Inflammatory macrophage treated with lipopolysaccharide for 1 hour (primary cell): ENCODE measurements around the gene HES7.
"Not testable (repeated sequence)": the region's sequence is repeated elsewhere in the genome, so short reads cannot be mapped to it uniquely, and the experiment has no call there.

ENCODE experiments used
- DNase-seq, 2 donors: peaks; one replicate each; pipeline ENCODE4 v3.0.0-alpha.2; 2020 to 2022

HES7 gene

DNA sequence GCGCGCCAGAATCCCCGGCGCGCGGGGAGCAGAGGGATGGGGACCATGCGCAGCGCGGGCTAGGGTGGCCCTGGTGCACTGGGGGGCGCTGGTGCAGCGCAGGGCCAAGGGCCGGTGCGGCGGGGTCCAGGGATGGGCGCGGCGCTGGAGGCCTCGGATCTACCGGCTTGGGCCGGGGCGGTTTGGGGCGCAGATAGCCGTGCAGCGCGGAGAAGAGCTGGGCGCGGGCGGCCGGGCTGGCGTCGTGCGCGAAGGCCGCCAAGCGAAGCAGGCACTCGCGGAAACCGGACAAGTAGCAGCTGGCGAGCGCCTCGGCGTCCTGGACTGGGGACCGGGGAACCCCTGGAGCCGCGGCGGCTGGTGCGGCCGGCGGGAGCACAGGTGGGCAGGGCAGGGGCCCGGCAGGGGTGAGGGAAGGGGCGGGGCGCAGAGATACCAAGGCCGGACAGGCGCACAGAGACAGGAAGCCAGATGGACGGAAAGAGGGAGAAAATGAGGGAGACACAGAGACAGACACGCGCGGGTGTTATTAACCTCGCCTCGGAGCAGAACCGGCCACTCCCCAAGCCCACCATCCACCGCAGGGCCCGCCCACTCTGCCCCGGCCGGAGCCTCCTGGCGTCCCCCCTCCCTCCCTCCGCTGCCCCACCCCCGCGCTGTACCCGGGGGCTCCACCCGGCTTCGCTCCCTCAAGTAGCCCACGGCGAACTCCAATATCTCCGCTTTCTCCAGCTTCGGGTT is 2.1 kb downstream of the HES7 start:
- peak; percentile 24 to 32 for DNase-seq

DNA sequence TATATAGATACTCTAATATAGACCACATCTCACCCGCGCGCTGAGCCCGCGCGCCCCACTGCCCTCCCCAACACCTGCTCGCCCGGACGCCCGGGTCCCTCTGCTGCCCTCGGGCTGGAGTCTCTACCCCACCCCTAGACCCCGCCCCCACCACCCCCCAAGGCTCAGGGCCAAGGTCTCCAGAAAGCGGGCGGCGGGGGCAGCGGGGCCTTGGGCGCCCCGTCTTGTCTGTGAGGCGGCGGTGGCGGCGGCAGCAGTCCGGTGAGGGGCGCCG is 2.6 kb downstream of the HES7 start:
- DNase-seq, result no peak

DNA sequence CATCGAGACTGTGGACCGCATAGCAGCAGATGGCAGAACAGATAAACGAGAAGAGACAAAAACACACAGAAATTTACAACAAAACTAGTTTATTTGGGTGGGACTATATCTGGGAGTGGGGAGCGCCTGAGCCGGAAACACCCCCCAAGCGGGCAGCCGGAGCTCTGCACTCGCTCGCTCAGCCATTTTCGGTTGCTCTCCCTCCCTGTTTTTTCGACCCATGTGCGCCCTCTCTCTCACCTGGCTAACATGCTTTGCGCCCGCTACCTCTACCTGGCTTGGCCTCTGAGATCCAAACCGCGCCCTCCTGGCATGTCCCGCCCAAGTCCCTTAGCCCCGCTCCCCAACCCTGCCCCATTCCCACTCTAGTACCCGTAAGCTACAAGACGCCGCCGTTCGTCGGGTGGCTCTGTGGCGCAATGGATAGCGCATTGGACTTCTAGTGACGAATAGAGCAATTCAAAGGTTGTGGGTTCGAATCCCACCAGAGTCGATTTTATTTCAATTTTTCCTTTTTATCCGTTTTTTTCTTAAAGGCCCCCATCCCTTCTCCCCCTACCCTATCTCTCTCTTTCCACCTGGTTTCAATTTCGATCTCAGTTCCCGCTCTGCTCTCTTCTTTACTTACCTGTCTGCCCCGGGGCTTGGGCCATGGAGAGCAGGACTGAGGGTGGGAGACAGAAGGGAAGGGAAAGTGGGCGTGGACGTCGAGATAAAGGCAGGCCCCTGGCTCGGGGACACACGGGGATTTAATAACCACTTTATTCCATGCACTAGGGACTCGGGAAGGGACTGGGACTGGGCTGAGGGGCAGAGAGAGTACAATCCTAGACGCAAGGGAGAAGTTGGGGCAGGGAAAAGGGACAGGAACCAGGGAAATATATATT is 3.1 kb downstream of the HES7 start:
- peak; percentile 58 to 77 for DNase-seq

DNA sequence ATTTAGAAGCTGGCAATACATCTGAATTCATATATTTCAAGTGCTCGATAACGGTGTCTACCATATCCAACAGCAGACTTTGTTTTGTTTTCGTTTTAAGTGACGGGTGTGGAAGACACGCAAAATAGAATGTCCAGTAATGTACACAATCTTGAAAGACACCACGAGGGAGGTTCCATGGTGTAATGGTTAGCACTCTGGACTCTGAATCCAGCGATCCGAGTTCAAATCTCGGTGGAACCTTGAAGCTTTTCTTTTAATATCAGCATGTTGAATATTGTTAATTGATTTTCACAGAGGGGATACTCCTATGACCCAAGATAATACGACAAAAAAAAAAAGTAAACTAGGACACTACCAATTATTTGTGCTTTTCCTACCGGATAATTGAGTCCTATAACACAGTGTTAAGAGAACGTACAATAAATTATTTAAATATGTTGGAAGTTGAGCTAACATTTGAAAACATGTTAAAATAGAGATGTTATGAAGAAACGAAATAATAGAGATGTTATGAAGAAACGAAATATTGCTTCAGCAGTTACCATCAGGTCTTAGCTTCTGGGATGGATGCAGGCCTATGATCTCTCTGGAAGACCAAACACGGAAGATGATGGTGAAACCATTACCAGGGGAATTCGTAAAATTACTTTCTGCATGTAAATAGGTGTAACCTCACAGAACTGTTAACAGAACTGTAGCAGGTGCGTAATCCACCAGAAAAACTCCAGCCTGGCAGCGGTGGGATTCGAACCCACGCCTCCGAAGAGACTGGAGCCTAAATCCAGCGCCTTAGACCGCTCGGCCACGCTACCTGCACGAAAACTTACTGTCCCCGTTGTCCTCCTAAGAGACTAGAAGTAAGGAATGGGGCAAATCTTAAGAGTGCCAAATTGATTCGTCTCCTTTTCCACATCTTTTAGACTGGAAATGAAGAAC is 4.1 kb downstream of the HES7 start:
- DNase-seq, result peak; percentile 88 to 98

DNA sequence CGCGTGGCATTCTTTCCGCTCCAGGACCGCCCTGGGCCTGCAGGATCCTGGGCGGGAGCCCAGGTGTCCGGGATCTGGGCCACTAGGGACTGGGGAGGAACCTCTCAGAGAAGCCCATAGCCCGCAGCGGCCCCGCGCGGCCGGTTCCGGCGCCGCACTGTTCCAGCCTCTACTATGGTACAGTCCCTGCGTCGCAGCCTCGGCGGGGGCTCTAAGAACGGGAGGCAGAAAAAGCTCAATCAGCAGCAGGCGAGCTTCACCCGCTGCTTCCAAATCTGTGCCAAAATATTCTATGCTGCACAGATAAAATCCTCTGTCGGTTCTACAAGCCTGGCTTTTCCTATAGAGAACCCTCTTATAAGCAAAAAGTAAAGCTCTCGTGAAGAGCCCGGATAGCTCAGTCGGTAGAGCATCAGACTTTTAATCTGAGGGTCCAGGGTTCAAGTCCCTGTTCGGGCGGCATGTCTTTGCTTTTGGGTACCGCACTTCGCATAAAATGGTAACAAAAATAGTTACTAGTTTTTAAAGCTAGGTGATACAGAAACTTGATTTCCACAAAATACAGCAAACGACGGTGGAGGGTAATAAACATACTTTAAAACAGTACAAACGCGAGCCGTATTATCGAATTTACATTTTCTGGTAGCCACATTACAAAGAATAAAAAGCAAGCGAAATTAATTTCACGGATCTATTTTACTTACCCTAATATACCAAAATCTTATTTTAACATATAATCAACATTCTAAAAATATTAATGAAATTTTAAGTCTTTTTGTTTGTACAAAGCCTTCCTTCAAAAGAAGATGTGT is 4.9 kb downstream of the HES7 start:
- DNase-seq, result peak; percentile 71 to 93

DNA sequence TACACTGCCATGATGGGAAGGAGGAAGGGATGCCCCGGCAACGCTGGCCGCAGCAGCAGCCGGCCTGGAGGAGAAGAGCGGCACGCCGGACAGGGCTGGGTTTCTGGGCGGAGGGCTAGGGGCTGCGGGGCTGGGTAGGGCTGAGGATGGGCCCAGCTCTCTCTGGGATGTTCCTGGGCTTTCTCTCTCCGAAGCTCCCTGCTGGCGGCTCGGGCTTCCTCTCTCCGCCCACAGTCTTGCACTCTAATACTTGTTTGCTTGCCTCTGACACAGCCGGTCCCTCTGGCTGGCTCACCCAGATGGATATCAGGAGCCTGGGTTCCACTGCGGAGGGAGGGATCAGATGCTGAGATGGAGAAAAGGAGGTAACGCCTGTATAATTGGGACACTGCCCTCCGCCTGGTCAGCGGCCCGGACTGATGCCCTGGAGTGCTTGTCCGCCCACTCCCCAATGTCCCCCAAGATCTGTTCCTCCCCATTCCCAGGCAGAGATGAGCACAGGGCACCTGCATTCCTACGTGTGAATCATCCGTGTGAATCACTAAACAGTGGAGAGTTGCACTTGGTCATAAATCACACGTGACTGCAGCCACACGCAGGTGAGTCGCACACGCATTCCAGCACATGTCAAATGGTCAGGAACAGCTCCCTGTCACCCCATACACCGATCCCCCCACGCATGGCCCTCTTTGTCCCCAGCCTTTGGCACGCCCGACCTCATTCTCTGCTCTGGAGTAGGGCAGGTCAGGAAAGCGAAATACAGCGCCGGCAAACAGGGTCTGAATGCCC is 5.7 kb downstream of the HES7 start, which contains the start of gene ALOXE3:
ALOXE3 (minus strand) TSS at position 535 of the 789 bp plus-strand sequence; CDS start at position 11, 524 bp downstream.
- peak; percentile 30 to 38 for DNase-seq

DNA sequence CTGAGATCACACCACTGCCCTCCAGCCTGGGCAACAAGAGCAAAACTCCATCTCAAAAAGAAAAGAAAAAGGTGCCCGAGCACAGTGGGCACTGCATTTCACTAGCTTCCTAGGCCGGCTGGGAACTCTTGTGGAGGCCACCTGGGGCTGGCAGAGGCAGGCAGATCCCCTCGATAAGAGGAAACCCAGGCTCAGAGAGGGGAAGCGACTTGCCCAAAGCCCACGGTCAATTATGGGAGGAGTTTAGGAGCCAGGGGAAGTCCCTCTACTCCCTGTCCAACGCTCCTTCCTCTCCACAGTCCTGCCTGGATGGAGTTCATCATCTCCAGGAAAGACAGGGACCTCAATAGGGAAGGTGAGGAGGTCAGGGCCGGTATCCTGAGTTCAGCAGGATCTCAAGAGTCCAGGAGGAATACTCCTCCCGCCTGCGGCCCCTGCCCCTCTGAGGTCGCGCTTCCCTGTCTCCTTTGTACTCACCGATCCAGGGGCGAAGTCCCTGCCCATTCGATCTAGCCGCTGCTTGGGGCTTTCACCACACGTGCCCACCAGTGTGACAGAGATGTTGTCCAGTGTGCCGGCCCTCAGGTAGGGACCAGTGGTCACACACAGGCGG is 6.4 kb downstream of the HES7 start:
- peak; percentile 50 to 64 for DNase-seq

DNA sequence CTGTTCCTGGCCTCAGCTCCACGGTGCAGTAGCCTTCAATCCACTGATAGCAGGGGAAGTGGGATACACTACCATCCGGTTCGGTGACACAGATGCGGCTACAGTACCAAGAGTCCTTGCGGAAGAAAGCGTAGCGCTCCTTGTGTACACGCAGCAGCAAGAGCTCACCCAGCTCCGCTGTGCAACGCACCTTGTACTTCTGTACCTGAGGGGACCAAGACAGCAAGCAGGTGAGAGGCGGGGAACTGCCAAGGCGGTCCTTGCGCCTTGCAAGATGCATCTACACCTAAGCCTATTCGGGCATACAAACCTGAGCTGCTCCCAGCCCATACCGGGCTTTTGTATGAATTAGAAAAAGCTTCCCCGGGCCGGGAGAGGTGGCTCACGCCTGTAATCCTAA is 7.1 kb downstream of the HES7 start:
- DNase-seq, result no peak

DNA sequence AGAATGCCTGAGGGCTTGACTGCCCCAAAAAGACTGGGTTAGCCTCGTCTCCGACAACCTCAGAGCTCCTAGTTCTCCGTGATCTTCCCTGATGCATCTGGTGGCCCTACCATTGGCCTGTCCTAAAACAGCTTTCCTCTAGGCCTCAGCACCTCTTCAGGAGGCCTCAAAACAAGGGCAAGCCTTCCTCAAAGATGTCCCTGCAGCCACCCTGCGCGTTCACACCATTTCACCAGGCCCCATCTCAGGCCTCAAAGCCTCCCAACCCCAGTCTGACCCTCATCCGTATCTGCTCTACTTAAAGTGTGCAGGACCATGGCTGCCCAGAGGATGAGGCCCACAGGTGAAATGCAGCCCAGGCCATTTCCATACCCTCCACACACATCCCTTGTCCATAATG is 13.0 kb downstream of the HES7 start:
- DNase-seq, result no peak

DNA sequence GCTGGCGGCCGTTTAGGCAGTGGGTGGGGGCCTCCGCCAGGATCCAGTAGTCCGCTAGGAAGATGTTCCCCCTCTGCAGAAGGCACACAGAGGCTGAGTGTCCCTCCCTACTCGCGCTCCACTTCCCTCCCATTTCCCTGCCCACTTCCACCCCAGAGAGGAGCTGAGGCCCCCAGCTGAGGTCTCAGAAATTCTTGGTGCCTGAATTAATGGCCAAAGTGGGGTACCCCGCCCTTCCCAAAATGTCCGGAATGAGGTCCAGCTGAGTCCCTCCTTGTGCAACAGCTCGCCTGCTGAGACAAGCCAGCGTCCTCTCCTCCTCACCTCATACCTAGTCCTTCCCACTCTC is 13.5 kb downstream of the HES7 start:
- no peak for DNase-seq

DNA sequence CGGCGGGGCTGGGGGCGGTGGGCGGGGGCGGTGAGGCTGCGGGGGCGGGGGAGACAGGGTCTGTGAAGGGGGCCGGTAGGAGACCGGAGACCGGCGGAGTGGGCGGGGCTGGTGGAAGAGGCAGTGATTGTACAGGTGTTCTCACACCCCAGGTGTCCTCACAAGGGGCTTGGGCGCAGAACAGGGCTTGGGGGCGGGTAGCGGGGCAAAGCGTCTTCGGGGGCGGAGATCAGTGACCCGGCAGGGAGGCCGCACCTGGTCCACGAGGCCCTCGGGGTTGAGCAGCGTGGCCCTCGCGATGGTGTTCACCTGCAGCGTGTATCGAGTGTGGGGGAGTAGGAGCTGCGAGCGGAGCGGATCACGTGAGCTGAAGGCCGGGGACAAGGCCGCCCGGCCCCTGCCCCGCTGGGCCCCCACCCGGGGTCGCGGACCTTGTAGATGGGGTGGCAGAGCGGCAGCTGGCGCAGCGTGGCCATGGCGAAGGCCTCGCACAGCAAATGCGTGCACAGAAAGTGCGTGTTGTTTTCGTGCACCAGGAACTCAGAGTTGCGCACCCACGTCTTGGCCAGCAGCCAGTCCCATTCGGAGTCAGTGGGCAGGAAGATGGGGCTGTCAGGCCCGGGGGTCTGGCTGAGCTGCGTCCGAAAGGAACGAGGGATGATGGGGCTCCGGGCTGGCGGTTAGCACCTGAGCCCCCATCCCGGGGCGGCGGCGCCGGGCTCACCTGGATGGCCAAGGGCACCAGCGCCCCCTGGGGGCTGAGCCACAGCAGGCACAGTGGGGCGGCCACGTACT is 14.0 kb downstream of the HES7 start:
- DNase-seq, result peak in 1 of 2 donors; percentile 49

DNA sequence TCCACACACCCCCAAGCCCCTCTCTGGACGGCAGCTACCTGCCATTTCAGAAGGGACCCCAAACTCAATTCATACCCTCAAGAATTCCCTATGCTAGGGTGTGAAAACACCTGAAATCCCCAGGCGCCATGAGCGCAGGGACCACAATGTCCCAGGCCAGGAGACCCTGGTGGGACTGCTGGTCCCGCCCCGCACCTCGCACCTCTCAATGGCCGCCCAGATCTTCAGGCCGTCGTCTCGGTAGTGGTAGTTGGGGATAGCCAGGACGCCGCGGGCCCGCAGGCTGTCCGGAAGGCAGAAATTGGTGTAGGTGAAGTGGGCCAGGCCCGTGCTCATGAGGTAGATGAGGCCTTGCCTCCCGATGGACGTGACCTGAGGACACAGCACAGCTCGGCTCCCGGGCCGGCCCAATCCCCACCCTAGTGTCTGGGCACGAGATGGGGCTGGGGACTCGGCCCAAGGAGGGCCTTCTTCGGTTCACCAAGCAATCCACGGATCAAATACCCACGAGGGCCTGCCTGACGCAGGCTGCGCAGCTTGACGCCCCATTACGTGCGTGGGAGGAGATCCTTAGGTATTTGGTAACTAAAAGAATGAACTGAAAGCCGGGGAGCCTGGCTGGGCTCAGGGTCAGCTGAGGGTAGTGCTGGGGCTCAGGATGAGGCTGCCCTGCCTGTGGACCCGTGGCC is 14.8 kb downstream of the HES7 start:
- no peak for DNase-seq

DNA sequence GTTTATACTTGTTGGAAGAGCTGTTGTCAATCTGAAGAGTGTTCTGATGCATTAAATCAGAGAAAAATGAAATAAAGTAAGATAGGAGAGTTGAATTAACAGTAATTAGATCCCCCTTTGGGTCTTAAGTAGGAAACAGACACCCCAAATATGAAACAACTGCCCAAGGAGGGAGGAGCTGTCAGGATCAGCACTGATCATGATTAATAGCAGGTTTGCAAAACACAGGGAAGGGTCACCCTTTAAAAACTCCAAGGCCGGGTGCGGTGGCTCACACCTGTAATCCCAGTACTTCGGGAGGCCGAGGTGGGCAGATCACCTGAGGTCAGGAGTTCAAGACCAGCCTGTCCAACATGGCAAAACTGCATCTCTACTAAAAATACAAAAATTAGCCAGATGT is 16.9 kb downstream of the HES7 start:
- not testable (repeated sequence) for DNase-seq

DNA sequence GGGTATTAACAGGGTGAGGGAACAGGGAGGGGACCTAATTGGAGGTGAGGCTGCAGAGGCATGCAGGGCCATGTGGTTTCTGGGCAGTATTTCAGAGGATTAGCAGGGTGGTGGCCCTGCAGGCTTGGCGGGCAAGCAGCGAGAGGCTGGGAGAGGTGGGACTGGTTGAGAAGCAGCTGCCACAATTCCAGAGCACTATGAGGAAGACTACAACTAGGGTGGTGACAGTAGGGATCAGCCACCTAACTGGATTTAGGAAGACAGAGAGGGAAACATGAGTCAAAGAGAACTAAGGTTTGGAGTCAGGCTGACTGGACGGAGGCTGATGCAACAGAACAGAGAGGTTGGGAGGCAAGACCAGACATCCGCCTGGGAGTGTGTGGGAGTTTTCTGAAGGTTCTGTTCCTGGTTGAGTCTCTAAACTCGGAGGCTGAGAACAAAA is 17.9 kb downstream of the HES7 start:
- DNase-seq, result peak; percentile 51 to 67

DNA sequence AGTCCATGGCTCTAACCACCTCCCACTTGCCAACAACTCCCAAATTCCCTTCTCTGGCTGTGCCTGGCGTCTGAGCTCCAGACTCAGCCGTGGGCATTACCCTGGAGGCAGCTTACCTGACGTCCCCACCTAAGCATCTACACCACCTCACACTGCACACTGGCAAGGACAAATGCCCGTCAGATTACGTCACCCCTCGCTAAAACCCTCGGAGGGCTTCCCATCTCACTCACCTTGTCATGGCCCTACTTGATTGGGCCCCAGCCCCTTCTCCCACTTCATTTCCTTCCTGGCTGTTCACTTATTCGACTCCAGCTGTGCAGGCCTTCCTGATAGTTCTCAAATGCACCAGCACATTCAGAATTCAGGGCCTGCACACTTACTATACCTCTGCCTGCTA is 19.0 kb downstream of the HES7 start:
- no peak for DNase-seq

DNA sequence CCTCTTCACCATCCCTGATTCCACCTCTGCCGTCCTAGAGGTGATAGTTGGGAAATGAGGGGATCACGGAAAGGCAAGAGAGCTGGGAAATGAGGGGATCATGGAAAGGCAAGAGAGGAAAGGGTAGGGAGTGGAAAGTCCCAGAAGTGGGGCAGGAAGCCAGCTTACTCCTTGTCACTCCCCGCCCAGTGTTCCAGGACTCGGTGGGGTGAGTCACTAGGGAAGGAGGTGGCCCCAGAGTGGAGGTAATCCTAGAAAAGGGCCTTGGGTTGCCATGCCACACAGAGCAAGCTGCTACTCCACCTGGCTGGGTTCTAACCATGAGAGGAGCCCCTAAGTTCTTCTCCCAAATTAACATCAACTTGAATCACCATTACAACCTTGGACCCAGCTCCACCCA is 20.4 kb downstream of the HES7 start:
- no peak for DNase-seq

DNA sequence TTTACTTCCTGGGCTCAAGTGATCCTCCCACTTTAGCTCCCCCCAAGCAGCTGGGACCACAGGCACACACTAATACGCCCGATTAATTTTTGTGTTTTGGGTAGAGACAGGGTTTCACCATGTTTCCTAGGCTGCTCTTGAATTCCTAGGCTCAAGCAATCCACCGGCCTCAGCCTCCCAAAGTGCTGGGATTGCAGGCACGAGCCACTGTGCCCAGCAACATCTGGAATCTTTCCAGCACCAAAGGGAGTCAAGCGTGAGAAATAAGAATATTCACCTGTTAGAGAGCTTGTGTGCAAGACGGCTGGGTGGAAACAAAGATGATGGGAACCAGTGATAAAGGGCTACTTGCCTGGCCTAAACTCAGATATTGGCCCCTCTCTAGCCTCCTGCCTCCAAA is 22.2 kb downstream of the HES7 start:
- DNase-seq, result no peak

DNA sequence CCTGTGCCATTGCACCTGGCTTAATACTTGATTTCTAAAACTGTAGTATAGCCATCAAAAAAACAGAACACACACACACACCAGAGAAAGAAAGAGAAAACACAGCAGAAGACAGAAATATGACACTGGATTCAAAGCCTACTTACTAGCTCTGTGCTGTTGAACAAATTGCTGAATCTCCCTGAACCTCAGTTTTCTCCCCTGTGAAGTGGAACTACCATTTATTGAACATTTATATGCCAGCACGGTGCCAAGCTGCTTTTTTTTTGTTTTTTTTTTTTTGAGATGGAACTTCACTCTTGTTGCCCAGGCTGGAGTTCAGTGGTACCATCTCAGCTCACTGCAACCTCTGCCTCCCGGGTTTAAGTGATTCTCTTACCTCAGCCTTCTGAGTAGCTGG is 23.1 kb downstream of the HES7 start:
- no peak for DNase-seq

DNA sequence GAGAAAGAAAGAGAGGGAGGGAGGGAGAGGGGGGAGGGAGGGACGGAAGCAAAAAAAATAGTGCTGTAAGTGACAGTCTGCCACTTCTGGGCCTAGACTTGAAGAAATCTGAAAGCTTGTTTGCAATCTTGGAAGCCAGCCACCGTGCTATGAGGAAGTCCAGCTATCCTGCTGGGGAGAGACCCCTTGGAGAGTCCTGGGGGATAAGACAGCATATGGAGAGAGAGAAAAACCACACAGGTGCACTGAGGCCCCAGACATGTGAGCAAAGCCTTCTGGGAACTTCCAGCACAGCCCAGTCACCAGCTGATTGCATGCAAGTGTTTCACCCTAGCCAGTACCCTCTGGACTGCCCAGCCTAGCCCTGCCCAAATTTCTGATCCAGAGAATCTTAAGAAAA is 23.8 kb downstream of the HES7 start:
- no peak for DNase-seq

DNA sequence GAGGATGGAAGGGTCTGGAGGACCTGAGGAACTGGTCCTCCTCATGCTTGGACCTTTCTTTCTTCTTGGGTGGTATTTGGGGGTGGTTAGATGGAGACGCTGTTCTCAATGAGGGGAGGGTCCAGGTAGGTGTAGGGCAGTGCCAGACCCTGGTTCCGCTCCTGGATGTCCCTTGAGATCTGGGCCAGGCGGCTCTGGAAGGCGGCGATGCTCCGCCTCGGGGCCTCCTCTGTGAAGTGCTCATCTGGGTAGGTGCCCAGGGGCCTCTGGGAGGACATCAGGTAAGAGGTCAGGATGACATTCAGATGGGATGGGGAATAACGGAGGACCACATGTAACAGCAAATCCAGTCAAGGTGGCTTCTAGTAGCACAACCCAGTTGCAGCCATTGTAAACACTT is 27.4 kb downstream of the HES7 start:
- no peak for DNase-seq
